PC-9 (cell line): ENCODE measurements around the gene FNIP1. TPM values are rescaled to one million over a fixed set of nuclear protein-coding genes. Genes with fewer than 3 reads are reported as not detected.

Experiments
- BruUV-seq: library from RNA; stranded (reverse); fragments of 400-500 nt; replicated peaks from 2 replicates; lab custom pipeline; 2021; lab: Mats Ljungman, UMichigan
- CTCF ChIA-PET: fragments of 300-600 bp; sonication (Branson Sonifier 250); formaldehyde crosslinking; loops from one replicate; lab custom pipeline; 2022; ENCODE audit warnings: antibody characterized with exemption; lab: Charles Lee
- POLR2A ChIA-PET: fragments of 300-600 bp; sonication (Branson Sonifier 250); formaldehyde crosslinking; loops from one replicate; lab custom pipeline; 2022; ENCODE audit warnings: antibody characterized with exemption; ENCODE audit not compliant: unreplicated experiment; lab: Charles Lee
- DNase-seq, 2 experiments: peaks; one replicate each; pipeline versions ENCODE4 v3.0.0 to v3.0.0-alpha.2; 2015 to 2022; ENCODE audit warnings: mixed read lengths in 1 of 2
- H2AFZ ChIP-seq: fragments of 200-600 bp; sonication (generic); 2 replicates; pipeline ENCODE4 v1.8.1; 2017; ENCODE audit warnings: antibody characterized with exemption
- H3F3A ChIP-seq: fragments of 200-600 bp; sonication (generic); 2 replicates; pipeline ENCODE4 v1.8.1; 2017; ENCODE audit warnings: antibody characterized with exemption, mild to moderate bottlenecking, low read depth; ENCODE audit not compliant: insufficient read depth
- H3K27ac ChIP-seq: fragments of 200-600 bp; sonication (generic); 2 replicates; pipeline ENCODE4 v1.6.1; 2016; ENCODE audit warnings: mixed run types
- H3K27me3 ChIP-seq: fragments of 200-600 bp; sonication (generic); 2 replicates; pipeline ENCODE4 v1.6.1; 2016; ENCODE audit warnings: low read depth, mixed run types; ENCODE audit not compliant: insufficient read depth
- H3K36me3 ChIP-seq: fragments of 200-600 bp; sonication (generic); 2 replicates; pipeline ENCODE4 v1.6.1; 2016; ENCODE audit warnings: low read depth, mixed run types
- H3K4me1 ChIP-seq: fragments of 200-600 bp; sonication (generic); replicated peaks from 2 replicates; pipeline ENCODE4 v1.6.1; 2016; ENCODE audit warnings: mixed run types; ENCODE audit not compliant: insufficient read depth
- H3K4me2 ChIP-seq: fragments of 200-600 bp; sonication (generic); 2 replicates; pipeline ENCODE4 v1.6.1; 2017; ENCODE audit warnings: mixed run types
- H3K4me3 ChIP-seq: fragments of 200-600 bp; sonication (generic); 2 replicates; pipeline ENCODE4 v1.6.1; 2016; ENCODE audit warnings: mixed run types
- H3K79me2 ChIP-seq: fragments of 200-600 bp; sonication (generic); 2 replicates; pipeline ENCODE4 v1.6.1; 2017; ENCODE audit warnings: low read depth, mixed run types
- H3K9me2 ChIP-seq: fragments of 200-600 bp; sonication (generic); 2 replicates; pipeline ENCODE4 v1.8.1; 2017; ENCODE audit warnings: mild to moderate bottlenecking; ENCODE audit not compliant: insufficient read depth
- H3K9me3 ChIP-seq: fragments of 200-600 bp; sonication (generic); 2 replicates; pipeline ENCODE4 v1.8.1; 2016; ENCODE audit warnings: low read depth; ENCODE audit not compliant: insufficient read depth
- H4K20me1 ChIP-seq: fragments of 200-600 bp; sonication (generic); 2 replicates; pipeline ENCODE4 v1.8.1; 2017; ENCODE audit not compliant: insufficient read depth
- CTCF ChIP-seq: fragments of 200-600 bp; sonication (generic); conservative IDR thresholded peaks from 2 replicates; pipeline ENCODE4 v1.6.1; 2017; ENCODE audit warnings: mixed run types, antibody characterized with exemption, mild to moderate bottlenecking, moderate library complexity
- EZH2 ChIP-seq: fragments of 200-600 bp; sonication (generic); IDR thresholded peaks from 2 replicates; pipeline ENCODE4 v1.8.0; 2017; ENCODE audit warnings: antibody characterized with exemption, low read depth
- intact Hi-C: fragments of 100-400 bp; cut with micrococcal nuclease; formaldehyde crosslinking; loops from one replicate; pipeline ENCODE4 v1.10.0; 2022; ENCODE audit not compliant: unreplicated experiment
- total RNA-seq: library from RNA; stranded (reverse); gene quantifications from 2 replicates; pipeline ENCODE4 v1.2.3, GENCODE V29; 2021

The FNIP1 gene
- total RNA-seq, 1 experiment from 2014 or later: 23.5 TPM

- CTCF ChIA-PET: no interaction called here
- no TSS peak for BruUV-seq
- H3K27ac ChIP-seq: no peak overlapping the region
- H3K4me3 ChIP-seq: no peak overlapping the region
- peaks cover 4% of the 10 kb centered on the region; the same call in 1 of the 2 replicates for H3K36me3 ChIP-seq
- no peaks in the 10 kb centered on the region for H4K20me1 ChIP-seq
- no peaks in the 10 kb centered on the region for H3K9me3 ChIP-seq
- POLR2A ChIA-PET: no interaction called here
- no peak for TF ChIP-seq CTCF
- TF ChIP-seq EZH2: no peak
- H3K4me2 ChIP-seq: no peak overlapping the region
- H2AFZ ChIP-seq: no peak overlapping the region
- intact Hi-C loops: no loop called here
- H3F3A ChIP-seq: peaks cover 4% of the 10 kb centered on the region; the same call in 1 of the 2 replicates
- no peaks in the 10 kb centered on the region for H3K9me2 ChIP-seq
- no peak for DNase-seq
- H3K27me3 ChIP-seq: no peaks in the 10 kb centered on the region
- no peaks in the 10 kb centered on the region for H3K79me2 ChIP-seq
- H3K4me1 ChIP-seq: no peaks in the 10 kb centered on the region
Observed at GRCh38 chr5:131659841-131660240, 137.0 kb downstream of the FNIP1 start.

- TF ChIP-seq CTCF: no peak
- no peak for TF ChIP-seq EZH2
- ChIA-PET POLR2A (no interaction called here), CTCF (no interaction called here)
- Histone ChIP-seq H2AFZ (no peak overlapping the region), H3K4me1 (no peaks in the 10 kb centered on the region), H3F3A (peaks cover 4% of the 10 kb centered on the region; the same call in 1 of the 2 replicates), H4K20me1 (no peaks in the 10 kb centered on the region), H3K9me2 (no peaks in the 10 kb centered on the region), H3K9me3 (no peaks in the 10 kb centered on the region), H3K36me3 (peaks cover 4% of the 10 kb centered on the region; the same call in 1 of the 2 replicates), H3K79me2 (no peaks in the 10 kb centered on the region), H3K4me2 (no peak overlapping the region), H3K4me3 (no peak overlapping the region), H3K27ac (no peak overlapping the region), H3K27me3 (no peaks in the 10 kb centered on the region)
- no TSS peak for BruUV-seq
- DNase-seq: no peak
- intact Hi-C loops: no loop called here
Observed at GRCh38 chr5:131659290-131659689, 137.5 kb downstream of the FNIP1 start.

- H3K4me3 ChIP-seq: no peak overlapping the region
- DNase-seq: no peak
- H3K27me3 ChIP-seq: no peaks in the 10 kb centered on the region
- H3K27ac ChIP-seq: no peak overlapping the region
- no peaks in the 10 kb centered on the region for H4K20me1 ChIP-seq
- no TSS peak for BruUV-seq
- intact Hi-C loops: no loop called here
- no peaks in the 10 kb centered on the region for H3K9me2 ChIP-seq
- peaks cover 19% of the 10 kb centered on the region; the same call in 1 of the 2 replicates for H3K36me3 ChIP-seq
- POLR2A ChIA-PET: no interaction called here
- TF ChIP-seq EZH2: no peak
- no peak for TF ChIP-seq CTCF
- H3F3A ChIP-seq: no peaks in the 10 kb centered on the region
- CTCF ChIA-PET: no interaction called here
- H3K4me1 ChIP-seq: no peaks in the 10 kb centered on the region
- H3K79me2 ChIP-seq: no peaks in the 10 kb centered on the region
- H3K4me2 ChIP-seq: no peak overlapping the region
- H2AFZ ChIP-seq: no peak overlapping the region
- no peaks in the 10 kb centered on the region for H3K9me3 ChIP-seq
Observed at GRCh38 chr5:131654776-131655175, 142.0 kb downstream of the FNIP1 start.
